Thoracic aorta (tissue), 2 donors: ENCODE results near the gene FRMD5. TPM values are rescaled to one million over a fixed set of nuclear protein-coding genes. Genes with fewer than 3 reads are reported as not detected.

Experiments used
- ATAC-seq: fragments of 150-250 bp; one replicate; pipeline ENCODE4 v1.8.0; 2017; ENCODE audit warnings: low read depth; ENCODE audit not compliant: insufficient number of reproducible peaks, low FRiP score
- DNase-seq: peaks from one replicate; pipeline ENCODE4 v3.0.0-alpha.2; 2020; ENCODE audit warnings: low spot score
- H3K27ac ChIP-seq, 2 donors: fragments of 200-600 bp; sonication (generic); 1 replicate in 1 of 2; 2 replicates in 1 of 2; pipeline ENCODE4 v1.5.1; 2016; ENCODE audit warnings: mild to moderate bottlenecking in 2 of 2, moderate library complexity in 2 of 2
- H3K27me3 ChIP-seq: fragments of 200-600 bp; sonication (generic); replicated peaks from 2 replicates; pipeline ENCODE4 v1.6.0; 2016; ENCODE audit warnings: mild to moderate bottlenecking; ENCODE audit not compliant: insufficient read depth
- H3K36me3 ChIP-seq: fragments of 200-600 bp; sonication (generic); one replicate; pipeline ENCODE4 v1.5.1; 2016
- H3K4me1 ChIP-seq, 2 donors: fragments of 200-600 bp; sonication (generic); 1 replicate in 1 of 2; 2 replicates in 1 of 2; pipeline versions ENCODE4 v1.5.1 to v1.6.0; 2016; ENCODE audit warnings: low read depth in 2 of 2, mild to moderate bottlenecking in 1 of 2; ENCODE audit not compliant: control insufficient read depth in 1 of 2
- H3K4me3 ChIP-seq: fragments of 200-600 bp; sonication (generic); 2 replicates; pipeline ENCODE4 v1.5.1; 2016; ENCODE audit warnings: mild to moderate bottlenecking
- H3K9me3 ChIP-seq: fragments of 200-600 bp; sonication (generic); 2 replicates; pipeline ENCODE4 v1.5.1; 2016
- CTCF ChIP-seq: fragments of 200-600 bp; sonication (generic); IDR thresholded peaks from one replicate; pipeline ENCODE4 v1.5.1; 2019; ENCODE audit warnings: antibody characterized with exemption
- total RNA-seq, 2 donors: library from RNA; depleted of rRNA; stranded (reverse); fragments of >200 nt; gene quantifications; one replicate each; pipeline versions ENCODE4 v1.1.0 to v1.2.3, GENCODE V29; 2016

The FRMD5 gene
- total RNA-seq, 2 donors from 2014 or later = 0.27 TPM; not detected in 1

DNA sequence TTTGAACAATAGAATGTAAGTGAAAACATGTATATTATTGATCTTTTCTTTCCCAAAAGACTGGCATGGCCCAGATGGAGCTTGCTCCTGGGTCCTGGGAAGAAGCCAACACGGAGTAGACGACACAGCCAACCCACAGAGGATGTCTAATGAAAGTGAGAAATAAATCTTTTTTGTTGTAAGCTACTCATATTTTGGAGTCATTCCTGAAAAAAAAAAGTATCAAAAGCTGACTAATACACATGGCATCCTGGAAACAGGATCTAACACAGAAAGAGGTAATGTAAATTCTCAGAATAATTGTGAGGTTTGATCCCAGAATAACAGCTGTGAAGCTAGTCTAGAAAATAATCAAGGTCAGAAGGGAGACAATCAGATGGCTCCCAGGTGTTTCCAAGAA, 12.6 kb upstream of the FRMD5 start:
- DNase-seq (no peak), ATAC-seq (no peak)
- no peaks in the 10 kb centered on the region for H3K36me3 ChIP-seq

GRCh38 chr15:44199393-44199792, 4.3 kb upstream of the FRMD5 start:
- no peaks in the 10 kb centered on the region for H3K36me3 ChIP-seq
- H3K27ac ChIP-seq = no peak overlapping the region
- H3K9me3 ChIP-seq = no peaks in the 10 kb centered on the region
- TF ChIP-seq CTCF = no peak
- ATAC-seq (no peak), DNase-seq (no peak)
- no peak overlapping the region for H3K4me3 ChIP-seq
- H3K27me3 ChIP-seq = peaks cover 2% of the 10 kb centered on the region
- H3K4me1 ChIP-seq = peaks cover 4 to 14% of the 10 kb centered on the region in 2 donors

More for the DNA sequence above, 12.6 kb upstream of the FRMD5 start:
- Histone ChIP-seq H3K27ac (no peak overlapping the region), H3K27me3 (no peaks in the 10 kb centered on the region), H3K9me3 (no peaks in the 10 kb centered on the region), H3K4me3 (no peak overlapping the region), H3K4me1 (no peaks in the 10 kb centered on the region)
- no peak for TF ChIP-seq CTCF

- DNase-seq (no peak), ATAC-seq (no peak)
- peaks cover 7 to 23% of the 10 kb centered on the region in 2 donors for H3K4me1 ChIP-seq
- peaks cover 6% of the 10 kb centered on the region for H3K27me3 ChIP-seq
- no peaks in the 10 kb centered on the region for H3K36me3 ChIP-seq
- H3K9me3 ChIP-seq = no peaks in the 10 kb centered on the region
- H3K4me3 ChIP-seq = peak overlapping the region; percentile 83
- no peak overlapping the region for H3K27ac ChIP-seq
- TF ChIP-seq CTCF = no peak
Observed at GRCh38 chr15:44194323-44195150, 534 bp downstream of the FRMD5 start.

GRCh38 chr15:44193651-44194322, 1.3 kb downstream of the FRMD5 start:
- TF ChIP-seq CTCF = no peak
- no peaks in the 10 kb centered on the region for H3K36me3 ChIP-seq
- H3K4me1 ChIP-seq = peaks cover 7 to 23% of the 10 kb centered on the region in 2 donors
- no peak for ATAC-seq
- no peak overlapping the region for H3K27ac ChIP-seq
- peaks cover 6% of the 10 kb centered on the region for H3K27me3 ChIP-seq
- no peaks in the 10 kb centered on the region for H3K9me3 ChIP-seq
- H3K4me3 ChIP-seq = peak overlapping the region; percentile 83
- no peak for DNase-seq

- peaks cover 0 to 3% of the 10 kb centered on the region in 2 donors for H3K4me1 ChIP-seq
- H3K36me3 ChIP-seq = no peaks in the 10 kb centered on the region
- H3K27me3 ChIP-seq = no peaks in the 10 kb centered on the region
- H3K27ac ChIP-seq = no peak overlapping the region
- no peak for DNase-seq
- H3K4me3 ChIP-seq = no peak overlapping the region
- no peaks in the 10 kb centered on the region for H3K9me3 ChIP-seq
- no peak for TF ChIP-seq CTCF
- no peak for ATAC-seq
Observed at GRCh38 chr15:44188795-44189194, 6.3 kb downstream of the FRMD5 start.
